CD4-positive, CD25-positive, alpha-beta regulatory T cell (primary cell): ENCODE measurements around the gene ZNF710. TPM values are rescaled to one million over a fixed set of nuclear protein-coding genes. Genes with fewer than 3 reads are reported as not detected.

Experiments
- ATAC-seq, 2 donors: fragments of 150-1000 bp; cut with Tn5 transposase; one replicate each; pipeline ENCODE4 v1.10.0; 2021; ENCODE audit warnings: low read depth in 2 of 2, moderate number of reproducible peaks in 2 of 2, moderate library complexity in 1 of 2
- DNase-seq, 3 donors: peaks; one replicate each; pipeline versions ENCODE4 v3.0.0 to v3.0.0-alpha.2; 2012 to 2022; ENCODE audit warnings: mixed read lengths in 1 of 3
- H3K27ac ChIP-seq: one replicate; pipeline ENCODE4 v1.7.0; 2013; ENCODE audit warnings: mild to moderate bottlenecking, low read length; ENCODE audit not compliant: insufficient read depth, poor library complexity, severe bottlenecking
- H3K27me3 ChIP-seq: one replicate; pipeline ENCODE4 v1.7.0; 2013; ENCODE audit warnings: low read length; ENCODE audit not compliant: control insufficient read depth, insufficient read depth
- H3K36me3 ChIP-seq: one replicate; pipeline ENCODE4 v1.7.0; 2013; ENCODE audit warnings: mild to moderate bottlenecking, low read length, moderate library complexity; ENCODE audit not compliant: control insufficient read depth, insufficient read depth
- H3K4me1 ChIP-seq: 2 replicates; pipeline ENCODE4 v1.7.0; 2013; ENCODE audit warnings: mild to moderate bottlenecking, low read length; ENCODE audit not compliant: insufficient read depth, control insufficient read depth, poor library complexity, severe bottlenecking
- H3K4me3 ChIP-seq: one replicate; pipeline ENCODE4 v1.7.0; 2013; ENCODE audit warnings: low read depth, mild to moderate bottlenecking, low read length, moderate library complexity
- H3K9me3 ChIP-seq, 2 experiments: 1 replicate in 1 of 2; 2 replicates in 1 of 2; pipeline ENCODE4 v1.7.0; 2013; ENCODE audit warnings: low read length in 2 of 2, mild to moderate bottlenecking in 1 of 2, moderate library complexity in 1 of 2; ENCODE audit not compliant: control insufficient read depth in 2 of 2
- H3K27ac Mint-ChIP-seq, 3 donors: one replicate each; pipeline ENCODE4 v1.8.0; 2020 to 2022; ENCODE audit warnings: mild to moderate bottlenecking in 3 of 3, mixed read lengths in 3 of 3, moderate library complexity in 2 of 3
- H3K27me3 Mint-ChIP-seq: one replicate; pipeline ENCODE4 v1.8.0; 2022; ENCODE audit warnings: mild to moderate bottlenecking, mixed read lengths
- H3K36me3 Mint-ChIP-seq: one replicate; pipeline ENCODE4 v1.8.0; 2020; ENCODE audit warnings: mixed read lengths
- H3K4me1 Mint-ChIP-seq, 4 donors: one replicate each; pipeline ENCODE4 v1.8.0; 2020 to 2022; ENCODE audit warnings: mixed read lengths in 4 of 4, mild to moderate bottlenecking in 1 of 4
- H3K4me3 Mint-ChIP-seq, 4 donors: one replicate each; pipeline ENCODE4 v1.8.0; 2020 to 2022; ENCODE audit warnings: mild to moderate bottlenecking in 4 of 4, mixed read lengths in 4 of 4, moderate library complexity in 3 of 4
- H3K9me3 Mint-ChIP-seq, 7 donors: one replicate each; pipeline ENCODE4 v1.8.0; 2020 to 2022; ENCODE audit warnings: mixed read lengths in 7 of 7, mild to moderate bottlenecking in 3 of 7, moderate library complexity in 2 of 7
- polyA plus RNA-seq, 4 donors: library from polyadenylated mRNA; unstranded; fragments of 300-500 nt; fragmentation: Illumina TruSeq; gene quantifications; one replicate each; pipeline ENCODE4 v1.2.3, GENCODE V29; 2021
- total RNA-seq: library from RNA; stranded (reverse); gene quantifications from one replicate; pipeline ENCODE4 v1.2.3, GENCODE V29; 2022

ZNF710 gene
- total and polyA plus RNA-seq, 5 donors from 2014 or later, result 0.88 to 16.3 (median 2.1) TPM

DNA sequence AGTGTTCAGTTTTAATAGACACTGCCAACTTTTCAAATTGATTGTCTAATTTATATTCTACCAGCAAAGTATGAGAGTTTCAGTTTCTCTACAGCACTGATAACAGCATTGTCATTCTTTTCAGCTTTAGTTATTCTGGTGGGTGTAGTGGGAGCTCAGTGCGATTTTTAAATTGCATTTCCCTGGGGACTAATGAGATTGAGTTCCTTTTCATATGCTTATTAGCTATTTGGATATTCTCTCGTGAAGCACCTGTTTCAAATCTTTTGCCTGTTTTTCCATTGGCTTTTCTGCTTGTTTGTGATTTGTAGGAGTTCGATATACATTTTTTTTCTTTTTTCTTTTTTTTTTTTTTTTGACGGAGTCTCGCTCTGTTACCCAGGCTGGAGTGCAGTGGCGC, 120.0 kb downstream of the ZNF710 start:
- DNase-seq (no peak), ATAC-seq (no peak)
- peaks cover 26% of the 10 kb centered on the region for H3K27me3 Mint-ChIP-seq
- peaks cover 0 to 3% (median 0%) of the 10 kb centered on the region in 4 donors for H3K4me1 Mint-ChIP-seq
- Histone ChIP-seq H3K27ac (no peak overlapping the region), H3K4me3 (no peak overlapping the region), H3K4me1 (no peaks in the 10 kb centered on the region), H3K9me3 (no peaks in the 10 kb centered on the region), H3K36me3 (no peaks in the 10 kb centered on the region), H3K27me3 (no peaks in the 10 kb centered on the region)
- H3K27ac Mint-ChIP-seq, result no peak overlapping the region
- no peak overlapping the region for H3K4me3 Mint-ChIP-seq
- H3K9me3 Mint-ChIP-seq, result peaks cover 0 to 5% (median 3%) of the 10 kb centered on the region in 7 donors
- H3K36me3 Mint-ChIP-seq, result no peaks in the 10 kb centered on the region

DNA sequence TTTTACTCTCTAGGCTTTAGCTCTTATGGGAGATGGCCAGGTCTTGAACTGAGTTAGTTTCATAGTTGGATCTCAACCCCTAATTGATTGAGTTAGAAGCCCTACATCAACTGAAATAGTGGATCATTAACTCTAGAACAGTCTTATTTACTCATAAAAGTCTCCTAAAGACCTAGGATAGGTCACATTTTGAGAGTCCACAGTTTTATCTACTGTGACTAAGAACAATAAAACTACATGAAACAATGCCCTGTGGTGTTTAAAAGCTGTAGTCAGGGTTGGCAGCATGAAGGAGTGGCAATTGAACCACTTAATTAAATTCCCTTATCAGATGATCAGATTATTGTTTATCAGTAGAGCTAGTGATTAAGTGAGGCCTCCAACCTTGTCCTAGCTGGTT, 123.4 kb downstream of the ZNF710 start:
- H3K27ac Mint-ChIP-seq, result no peak overlapping the region
- H3K4me1 Mint-ChIP-seq, result no peaks in the 10 kb centered on the region
- peaks cover 32% of the 10 kb centered on the region for H3K27me3 Mint-ChIP-seq
- Histone ChIP-seq H3K27me3 (no peaks in the 10 kb centered on the region), H3K36me3 (no peaks in the 10 kb centered on the region), H3K4me3 (no peak overlapping the region), H3K4me1 (no peaks in the 10 kb centered on the region), H3K9me3 (no peaks in the 10 kb centered on the region), H3K27ac (no peak overlapping the region)
- no peak for ATAC-seq
- H3K4me3 Mint-ChIP-seq, result no peak overlapping the region
- no peaks in the 10 kb centered on the region for H3K36me3 Mint-ChIP-seq
- H3K9me3 Mint-ChIP-seq, result peaks cover 0 to 1% (median 0%) of the 10 kb centered on the region in 7 donors
- DNase-seq, result no peak

DNA sequence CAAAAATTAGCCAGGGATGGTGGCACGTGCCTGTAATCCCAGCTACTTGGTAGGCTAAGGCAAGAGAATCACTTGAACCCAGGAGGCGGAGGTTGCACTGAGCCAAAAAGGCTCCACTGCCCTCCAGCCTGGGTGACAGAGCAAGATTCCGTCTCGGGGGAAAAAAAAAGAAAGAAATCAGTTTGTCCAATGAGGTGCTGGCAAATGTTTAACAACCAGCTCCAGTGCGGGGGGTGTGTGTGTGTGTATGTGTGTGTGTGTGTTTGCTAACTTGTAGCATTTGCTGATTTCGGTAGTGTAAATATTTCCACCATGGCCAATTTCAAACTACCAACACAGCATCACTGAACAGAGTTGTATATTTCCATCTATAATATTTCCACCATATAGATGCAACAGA, 124.9 kb downstream of the ZNF710 start:
- Histone ChIP-seq H3K4me3 (no peak overlapping the region), H3K36me3 (no peaks in the 10 kb centered on the region), H3K9me3 (no peaks in the 10 kb centered on the region), H3K4me1 (no peaks in the 10 kb centered on the region), H3K27ac (no peak overlapping the region), H3K27me3 (no peaks in the 10 kb centered on the region)
- Mint-ChIP-seq H3K27me3 (peaks cover 27% of the 10 kb centered on the region), H3K4me3 (no peak overlapping the region), H3K9me3 (peaks cover 0 to 1% (median 0%) of the 10 kb centered on the region in 7 donors), H3K4me1 (no peaks in the 10 kb centered on the region), H3K27ac (peak overlapping the region in 1 of 3 donors; percentile 72), H3K36me3 (no peaks in the 10 kb centered on the region)
- ATAC-seq (no peak), DNase-seq (no peak)

DNA sequence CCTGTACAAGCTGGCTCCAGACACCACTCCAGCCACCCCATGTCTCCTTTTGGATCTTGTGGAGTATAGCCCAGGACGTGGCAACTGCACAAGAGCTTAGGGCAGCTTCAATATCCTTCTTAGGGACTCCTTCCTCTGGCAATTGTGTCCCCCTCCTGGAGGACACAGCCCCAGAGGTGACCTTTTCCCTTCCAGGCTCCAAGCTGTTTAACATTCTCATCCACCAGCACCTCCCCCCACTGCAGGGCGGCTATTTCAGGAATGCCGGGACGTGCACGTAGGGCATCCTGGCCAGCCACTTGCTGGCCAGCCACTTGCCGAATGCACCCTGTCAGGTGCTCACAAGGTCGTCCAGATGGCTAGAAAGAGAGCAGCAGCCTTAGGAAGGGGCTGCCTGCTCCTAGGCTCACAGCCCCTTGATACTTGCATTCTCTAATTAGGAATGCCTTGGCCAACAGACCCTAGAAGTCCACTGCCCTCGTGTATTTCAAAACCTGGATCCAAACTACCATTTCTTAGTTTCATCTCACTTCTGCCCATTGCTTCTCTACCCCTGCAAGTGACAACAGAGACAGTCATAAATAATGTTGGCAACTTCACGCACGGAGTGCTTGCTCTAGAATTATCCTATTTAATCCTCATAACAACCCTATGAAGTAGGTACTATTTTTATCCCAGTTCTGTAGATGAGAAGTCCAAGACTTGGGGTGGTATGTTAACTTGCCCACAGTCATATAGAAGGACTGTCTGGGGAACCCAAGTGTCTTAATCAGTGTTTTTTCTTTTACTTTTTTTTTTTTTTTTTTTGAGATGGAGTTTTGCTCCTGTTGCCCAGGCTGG, 125.7 kb downstream of the ZNF710 start:
- H3K36me3 Mint-ChIP-seq, result no peaks in the 10 kb centered on the region
- peaks cover 27% of the 10 kb centered on the region for H3K27me3 Mint-ChIP-seq
- H3K9me3 Mint-ChIP-seq, result peaks cover 0 to 1% (median 0%) of the 10 kb centered on the region in 7 donors
- H3K27ac Mint-ChIP-seq, result no peak overlapping the region
- Histone ChIP-seq H3K9me3 (no peaks in the 10 kb centered on the region), H3K36me3 (no peaks in the 10 kb centered on the region), H3K27ac (no peak overlapping the region), H3K4me3 (no peak overlapping the region), H3K27me3 (no peaks in the 10 kb centered on the region), H3K4me1 (no peaks in the 10 kb centered on the region)
- H3K4me3 Mint-ChIP-seq, result no peak overlapping the region
- no peaks in the 10 kb centered on the region for H3K4me1 Mint-ChIP-seq
- no peak for ATAC-seq
- no peak for DNase-seq

DNA sequence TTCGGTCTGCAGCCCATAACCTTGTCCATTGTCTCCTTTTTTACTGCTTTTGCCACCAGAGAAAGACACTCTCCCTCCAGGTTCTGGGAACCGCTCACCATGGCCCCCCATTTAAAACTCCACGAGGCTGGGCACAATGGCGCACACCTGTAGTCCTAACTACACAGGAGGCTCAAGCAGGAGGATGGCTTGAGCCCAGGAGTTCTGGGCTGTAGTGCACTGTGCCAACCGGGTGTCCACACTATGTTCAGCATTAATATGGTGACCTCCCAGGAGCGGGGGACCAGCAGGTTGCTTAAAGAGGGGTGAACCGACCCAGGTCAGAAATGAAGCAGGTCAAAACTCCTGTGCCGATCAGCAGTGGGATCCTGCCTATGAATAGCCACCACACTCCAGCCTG, 129.2 kb downstream of the ZNF710 start:
- Mint-ChIP-seq H3K4me3 (no peak overlapping the region), H3K27me3 (peaks cover 23% of the 10 kb centered on the region), H3K9me3 (peaks cover 0 to 4% (median 0%) of the 10 kb centered on the region in 7 donors), H3K36me3 (no peaks in the 10 kb centered on the region), H3K4me1 (no peaks in the 10 kb centered on the region), H3K27ac (no peak overlapping the region)
- Histone ChIP-seq H3K27ac (no peak overlapping the region), H3K4me3 (no peak overlapping the region), H3K27me3 (no peaks in the 10 kb centered on the region), H3K9me3 (no peaks in the 10 kb centered on the region), H3K36me3 (no peaks in the 10 kb centered on the region), H3K4me1 (no peaks in the 10 kb centered on the region)
- no peak for DNase-seq
- no peak for ATAC-seq

Other genes with a start within 250 kb of the ZNF710 start
- gene MESP2, start 225.0 kb upstream of the ZNF710 start, total RNA-seq, result not detected
- not detected for gene MESP2, start 225.0 kb upstream of the ZNF710 start, polyA plus RNA-seq
- gene ANPEP, start 186.5 kb upstream of the ZNF710 start, total RNA-seq, result 0.35 TPM
- gene ANPEP, start 186.5 kb upstream of the ZNF710 start, polyA plus RNA-seq, result under 1 TPM in 1 of 4 donors, not detected in 3; 0.05 TPM
- gene AP3S2, start 107.3 kb upstream of the ZNF710 start, total RNA-seq, result 27.9 TPM
- 10 to 100 TPM; 25.4 to 48.5 (median 34.4) TPM for gene AP3S2, start 107.3 kb upstream of the ZNF710 start, polyA plus RNA-seq
- gene ARPIN, start 88.4 kb upstream of the ZNF710 start, total RNA-seq, result not detected
- gene ARPIN, start 88.4 kb upstream of the ZNF710 start, polyA plus RNA-seq, result not detected
- 60.8 TPM for gene IDH2, start 101.1 kb downstream of the ZNF710 start, total RNA-seq
- 100 to 1,000 TPM in 2 of 4 donors, 10 to 100 TPM in 2; 88.4 to 123 (median 97.1) TPM for gene IDH2, start 101.1 kb downstream of the ZNF710 start, polyA plus RNA-seq
- gene SEMA4B, start 200.0 kb downstream of the ZNF710 start, total RNA-seq, result 20.2 TPM
- gene SEMA4B, start 200.0 kb downstream of the ZNF710 start, polyA plus RNA-seq, result 1 to 10 TPM; 5.1 to 7.3 (median 6.8) TPM
- 148 TPM for gene CIB1, start 232.6 kb downstream of the ZNF710 start, total RNA-seq
- 100 to 1,000 TPM; 185 to 263 (median 222) TPM for gene CIB1, start 232.6 kb downstream of the ZNF710 start, polyA plus RNA-seq
- 3.3 TPM for gene GDPGP1, start 232.9 kb downstream of the ZNF710 start, total RNA-seq
- gene GDPGP1, start 232.9 kb downstream of the ZNF710 start, polyA plus RNA-seq, result 1 to 10 TPM in 2 of 4 donors, under 1 TPM in 2; 0.84 to 1.6 (median 1.1) TPM
- gene TTLL13, start 248.2 kb downstream of the ZNF710 start, total RNA-seq, result 0.25 TPM
- gene TTLL13, start 248.2 kb downstream of the ZNF710 start, polyA plus RNA-seq, result under 1 TPM in 3 of 4 donors, not detected in 1; 0.13 to 0.64 (median 0.18) TPM